K562 (cell line): ENCODE results near the gene WLS. TPM values are rescaled to one million over a fixed set of nuclear protein-coding genes. Genes with fewer than 3 reads are reported as not detected.

Experiments used
- ATAC-seq: fragments of 200-7000 bp; cut with Tn5 transposase; 3 replicates; pipeline ENCODE4 v1.9.1; 2020; ENCODE audit warnings: moderate library complexity
- BruUV-seq: library from RNA; stranded (reverse); fragments of 400-500 nt; replicated peaks from 2 replicates; lab custom pipeline; 2021; lab: Mats Ljungman, UMichigan
- CTCF ChIA-PET: fragments of 300-600 bp; formaldehyde crosslinking; extraction: SDS; loops from one replicate; lab custom pipeline; 2021; ENCODE audit warnings: low intra/inter-chr PET ratio; lab: Yijun Ruan, JAX
- POLR2A ChIA-PET: fragments of 300-600, 350-650 bp; sonication (Branson Sonifier 250); formaldehyde crosslinking; extraction: SDS; loops from one replicate; lab custom pipeline; 2021; ENCODE audit warnings: antibody characterized with exemption, inconsistent platforms; lab: Yijun Ruan, JAX
- DNase-seq, 4 experiments: peaks; one replicate each; pipeline versions ENCODE4 v3.0.0 to v3.0.0-alpha.2; 2011 to 2018; ENCODE audit warnings: low spot score in 3 of 4, mixed read lengths in 3 of 4; ENCODE audit errors: extremely low read depth in 1 of 4
- FAIRE-seq: peaks from 2 replicates; lab custom pipeline; 2011; peaks lifted over from hg19 to GRCh38; lab: Jason Lieb, UNC
- H2AFZ ChIP-seq: 2 replicates; pipeline ENCODE4 v1.6.0; 2011; ENCODE audit warnings: low read depth, low read length, control low read depth, inconsistent platforms
- H3K27ac ChIP-seq: fragments of 200-600 bp; 3 replicates; pipeline ENCODE4 v1.8.0; 2011; ENCODE audit warnings: low read depth, mild to moderate bottlenecking, control low read depth, inconsistent platforms, low read length, moderate library complexity, mixed read lengths; ENCODE audit errors: extremely low read depth
- H3K27me3 ChIP-seq, 2 experiments: fragments of 300-600 bp in 1 of 2; 2 replicates in 1 of 2; 3 replicates in 1 of 2; pipeline versions ENCODE4 v1.6.0 to v1.8.0; 2011; ENCODE audit warnings: inconsistent platforms in 2 of 2, low read length in 2 of 2, mild to moderate bottlenecking in 1 of 2, mixed read lengths in 1 of 2, moderate library complexity in 1 of 2; ENCODE audit not compliant: control insufficient read depth in 2 of 2, insufficient read depth in 2 of 2
- H3K36me3 ChIP-seq: fragments of 300-600 bp; 3 replicates; pipeline ENCODE4 v1.8.0; 2011; ENCODE audit warnings: mild to moderate bottlenecking, low read length, inconsistent platforms; ENCODE audit not compliant: control insufficient read depth, insufficient read depth
- H3K4me1 ChIP-seq, 2 experiments: fragments of 200-600 bp in 1 of 2; replicated peaks in 1 of 2; 2 replicates in 1 of 2; 3 replicates in 1 of 2; pipeline versions ENCODE4 v1.5.1 to v1.8.0; 2011; ENCODE audit warnings: inconsistent platforms in 2 of 2, low read length in 2 of 2, mild to moderate bottlenecking in 1 of 2, mixed read lengths in 1 of 2, moderate library complexity in 1 of 2; ENCODE audit not compliant: control insufficient read depth in 2 of 2, insufficient read depth in 2 of 2
- H3K4me2 ChIP-seq: 2 replicates; pipeline ENCODE4 v1.6.1; 2011; ENCODE audit warnings: low read length, control low read depth, inconsistent platforms, mixed read lengths; ENCODE audit not compliant: insufficient read depth
- H3K4me3 ChIP-seq: fragments of 200-600 bp; sonication (generic), shearing (Covaris generic); 2 replicates; pipeline ENCODE4 v1.5.1; 2016; ENCODE audit warnings: control low read depth, inconsistent platforms
- H3K79me2 ChIP-seq: fragments of 200-600 bp; 3 replicates; pipeline ENCODE4 v1.8.0; 2011; ENCODE audit warnings: low read length, inconsistent platforms; ENCODE audit not compliant: control insufficient read depth, insufficient read depth
- H3K9ac ChIP-seq, 2 experiments: 2 replicates each; pipeline versions ENCODE4 v1.6.0 to v1.6.1; 2011; ENCODE audit warnings: low read depth in 2 of 2, low read length in 2 of 2, control low read depth in 1 of 2, inconsistent platforms in 1 of 2, mild to moderate bottlenecking in 1 of 2, mixed read lengths in 1 of 2; ENCODE audit not compliant: insufficient read depth in 1 of 2
- H3K9me1 ChIP-seq: one replicate; pipeline ENCODE4 v1.6.0; 2011; ENCODE audit warnings: inconsistent platforms, mild to moderate bottlenecking, low read length, moderate library complexity; ENCODE audit not compliant: control insufficient read depth, insufficient read depth
- H3K9me3 ChIP-seq: replicated peaks from 2 replicates; pipeline ENCODE4 v1.5.1; 2011; ENCODE audit warnings: low read depth, low read length, inconsistent platforms; ENCODE audit not compliant: control insufficient read depth, insufficient read depth
- H4K20me1 ChIP-seq: replicated peaks from 2 replicates; pipeline ENCODE4 v1.6.1; 2011; ENCODE audit warnings: low read length, inconsistent platforms, mixed read lengths; ENCODE audit not compliant: control insufficient read depth, insufficient read depth
- CHAMP1 ChIP-seq: fragments of 450-650 bp; IDR thresholded peaks from 2 replicates; pipeline ENCODE4 v1.6.1; 2016; ENCODE audit warnings: mild to moderate bottlenecking
- CREB3L1 ChIP-seq: fragments of 450-650 bp; IDR thresholded peaks from 2 replicates; pipeline ENCODE4 v1.6.1; 2014; ENCODE audit warnings: low read depth, mild to moderate bottlenecking, moderate library complexity, borderline replicate concordance
- HMBOX1 ChIP-seq: sonication (generic); IDR thresholded peaks from 2 replicates; pipeline ENCODE4 v1.6.1; 2016
- HNRNPL ChIP-seq: fragments of 200-400 bp; formaldehyde crosslinking; IDR thresholded peaks from 2 replicates; pipeline ENCODE4 v1.6.1; 2017; ENCODE audit warnings: low read depth, mild to moderate bottlenecking, low read length
- PML ChIP-seq: IDR thresholded peaks from 2 replicates; pipeline ENCODE4 v1.6.1; 2012; ENCODE audit warnings: low read length, inconsistent platforms
- SAP30 ChIP-seq: fragments of 200-600 bp; sonication (generic); IDR thresholded peaks from 2 replicates; pipeline ENCODE4 v1.6.1; 2012; ENCODE audit warnings: borderline replicate concordance, low read depth, mild to moderate bottlenecking, moderate library complexity, low read length, control low read depth, inconsistent platforms; ENCODE audit not compliant: insufficient read depth, poor library complexity, severe bottlenecking
- SRSF7 ChIP-seq: fragments of 200-400 bp; formaldehyde crosslinking; optimal IDR thresholded peaks from 2 replicates; pipeline ENCODE3; 2017; ENCODE audit warnings: mild to moderate bottlenecking, low read depth, low read length
- STAG1 ChIP-seq: sonication (generic); formaldehyde crosslinking; IDR thresholded peaks from 2 replicates; pipeline ENCODE4 v1.5.0; 2020; ENCODE audit warnings: missing genetic modification reagents, borderline replicate concordance
- TAF7 ChIP-seq: fragments of 450-650 bp; IDR thresholded peaks from 2 replicates; pipeline ENCODE4 v1.6.1; 2016; ENCODE audit warnings: missing genetic modification characterization, missing compliant biosample characterization
- XRCC3 ChIP-seq: fragments of 450-650 bp; IDR thresholded peaks from 2 replicates; pipeline ENCODE4 v1.6.1; 2017; ENCODE audit warnings: mild to moderate bottlenecking, moderate library complexity
- ZNF282 ChIP-seq: sonication (generic); formaldehyde crosslinking; IDR thresholded peaks from 2 replicates; pipeline ENCODE4 v1.8.1; 2023; ENCODE audit warnings: missing genetic modification reagents
- ZNF347 ChIP-seq: fragments of 450-650 bp; formaldehyde crosslinking; IDR thresholded peaks from 2 replicates; pipeline ENCODE4 v1.4.0; 2020; ENCODE audit warnings: low read depth, mild to moderate bottlenecking, moderate library complexity
- in situ Hi-C: fragments of 300-500 bp; cut with MboI; formaldehyde crosslinking; loops from 4 replicates; pipeline ENCODE4 v1.15.0; 2018; ENCODE audit warnings: inconsistent platforms, mixed read lengths
- intact Hi-C: fragments of 100-400 bp; cut with micrococcal nuclease; formaldehyde crosslinking; loops from 2 replicates; pipeline ENCODE4 v1.14.2; 2022
- polyA plus RNA-seq, 8 experiments: library from polyadenylated mRNA; depleted of rRNA in 4 of 8; stranded (reverse) in 5 of 8; unstranded in 3 of 8; fragments of >200 nt; fragmentation: Nextera tagmentation in 2 of 8; fragmentation: Illumina TruSeq in 1 of 8; extraction: Ambion mirVana in 2 of 8; extraction: Trizol in 1 of 8; gene quantifications; 2 replicates each; pipeline versions ENCODE4 v1.2.1 to v1.2.3, GENCODE V29; 2011 to 2014; ENCODE audit warnings: inconsistent platforms in 1 of 8, missing spikeins in 1 of 8
- total RNA-seq, 7 experiments: library from RNA; depleted of rRNA in 6 of 7; stranded (reverse); fragments of >200 nt in 6 of 7; fragmentation: Illumina TruSeq in 2 of 7; extraction: Trizol in 2 of 7; gene quantifications; 2 replicates each; pipeline versions ENCODE4 v1.2.1 to v1.2.3, GENCODE V29; 2011 to 2021; ENCODE audit warnings: low replicate concordance in 1 of 7

Gene WLS
- total and polyA plus RNA-seq, 9 of the 15 experiments (the other 6 are each of a cell fraction or from before 2014, with no cell fraction given): 0.47 TPM; not detected in 8

GRCh38 chr1:68093737-68094136, 138.6 kb downstream of the WLS start:
- Histone ChIP-seq H3K4me3 (no peak overlapping the region), H4K20me1 (no peaks in the 10 kb centered on the region), H3K9me1 (no peaks in the 10 kb centered on the region), H3K4me1 (no peaks in the 10 kb centered on the region), H2AFZ (no peak overlapping the region), H3K27ac (no peak overlapping the region), H3K36me3 (no peaks in the 10 kb centered on the region), H3K27me3 (no peaks in the 10 kb centered on the region; a peak in 1 of 5 replicates), H3K9me3 (no peaks in the 10 kb centered on the region), H3K9ac (no peak overlapping the region), H3K79me2 (no peaks in the 10 kb centered on the region), H3K4me2 (no peak overlapping the region)
- CTCF ChIA-PET: no interaction called here
- no TSS peak for BruUV-seq
- in situ Hi-C loops: no loop called here
- POLR2A ChIA-PET: interaction anchor here (1.1 kb wide), 1 partner anchor 35 kb away, joined by 3 read pairs; no protein-coding TSS in a partner anchor
- no peak for ATAC-seq
- no peak for DNase-seq
- no peak for FAIRE-seq
- intact Hi-C loops: no loop called here
- TF ChIP-seq STAG1 (CRISPR knock-in tag): no peak
- no peak for TF ChIP-seq SRSF7
- no peak for TF ChIP-seq CREB3L1
- no peak for TF ChIP-seq SAP30
- no peak for TF ChIP-seq PML
- no peak for TF ChIP-seq ZNF282 (CRISPR knock-in tag)
- no peak for TF ChIP-seq TAF7 (tag)
- TF ChIP-seq XRCC3: no peak
- TF ChIP-seq HNRNPL: no peak
- no peak for TF ChIP-seq ZNF347 (CRISPR knock-in tag)
- no peak for TF ChIP-seq CHAMP1
- TF ChIP-seq HMBOX1: no peak
